SK-N-SH (cell line): Measurements from ENCODE around the gene CKMT1B.
"Not testable (repeated sequence)": the region's sequence is repeated elsewhere in the genome, so short reads cannot be mapped to it uniquely, and the experiment has no call there.

Source experiments
- CHD2 ChIP-seq: fragments of 150-350 bp; IDR thresholded peaks from 2 replicates; pipeline ENCODE4 v1.6.1; 2018; ENCODE audit warnings: low read length; ENCODE audit not compliant: partially characterized antibody
- ELF1 ChIP-seq: IDR thresholded peaks from 2 replicates; pipeline ENCODE4 v1.4.0; 2012
- EP300 ChIP-seq, 2 experiments: IDR thresholded peaks; 2 replicates each; pipeline versions ENCODE4 v1.4.0 to v1.6.1; 2012; ENCODE audit warnings: borderline replicate concordance in 1 of 2, low read depth in 1 of 2, low read length in 1 of 2
- GABPA ChIP-seq: IDR thresholded peaks from 2 replicates; pipeline ENCODE4 v1.4.0; 2012; ENCODE audit warnings: low read depth, mild to moderate bottlenecking
- NRF1 ChIP-seq: IDR thresholded peaks from 2 replicates; pipeline ENCODE4 v1.6.1; 2012; ENCODE audit warnings: low read depth, mild to moderate bottlenecking, low read length
- POLR2AphosphoS5 ChIP-seq: IDR thresholded peaks from 2 replicates; pipeline ENCODE4 v1.6.1; 2012; ENCODE audit warnings: low read depth, low read length
- TAF1 ChIP-seq: IDR thresholded peaks from 2 replicates; pipeline ENCODE4 v1.6.1; 2012; ENCODE audit warnings: low read depth, mild to moderate bottlenecking, low read length, moderate library complexity, borderline replicate concordance
- TCF12 ChIP-seq: IDR thresholded peaks from 2 replicates; pipeline ENCODE4 v1.4.0; 2012
- YY1 ChIP-seq: IDR thresholded peaks from 2 replicates; pipeline ENCODE4 v1.4.0; 2012; ENCODE audit warnings: low read depth, mild to moderate bottlenecking
- TF ChIP-seq, protein P1 (sequence below): fragments of 150-350 bp; IDR thresholded peaks from 2 replicates; pipeline ENCODE4 v1.6.1; 2016; ENCODE audit warnings: mild to moderate bottlenecking, low read depth, low read length
- TF ChIP-seq, protein P2 (sequence below): fragments of 200-600 bp; sonication (generic); IDR thresholded peaks from 2 replicates; pipeline ENCODE4 v1.6.1; 2017; ENCODE audit warnings: antibody characterized with exemption, mild to moderate bottlenecking, moderate library complexity
- TF ChIP-seq, protein P3 (sequence below): fragments of 150-350 bp; IDR thresholded peaks from 2 replicates; pipeline ENCODE4 v1.6.1; 2017; ENCODE audit warnings: antibody characterized with exemption, low read length, low read depth, borderline replicate concordance
- TF ChIP-seq, protein P4 (sequence below): IDR thresholded peaks from 2 replicates; pipeline ENCODE4 v1.4.0; 2012; ENCODE audit warnings: low read depth

DNA sequence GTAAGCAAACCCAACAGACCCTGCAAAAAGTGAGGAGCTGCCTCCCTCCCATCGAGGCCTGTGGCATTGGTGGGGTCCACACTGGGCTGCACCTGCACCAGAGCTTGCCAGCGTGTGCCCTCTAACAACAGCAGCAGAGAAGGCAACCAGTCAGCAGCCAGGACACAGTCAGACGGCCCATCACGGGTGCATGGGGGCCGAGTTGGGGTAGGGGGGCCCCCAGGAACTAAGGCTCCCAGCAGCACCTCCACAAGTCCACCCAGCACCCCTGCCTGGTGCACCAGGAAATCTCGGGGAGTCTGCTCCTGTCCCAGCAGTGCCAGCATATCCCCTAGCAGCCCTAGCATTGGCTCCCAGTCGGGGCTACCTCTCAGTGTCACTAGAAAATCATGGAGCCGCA lies 23.9 kb downstream of the CKMT1B start:
- TF ChIP-seq YY1; POLR2AphosphoS5; ELF1; EP300 (IDR thresholded peaks at IDR 0.05; ENCODE audit: borderline replicate concordance in 1 of 2, low read depth in 1 of 2, low read length in 1 of 2); GABPA; NRF1; CHD2; TAF1; TCF12: not testable (repeated sequence)
- TF ChIP-seq, protein P1, sequence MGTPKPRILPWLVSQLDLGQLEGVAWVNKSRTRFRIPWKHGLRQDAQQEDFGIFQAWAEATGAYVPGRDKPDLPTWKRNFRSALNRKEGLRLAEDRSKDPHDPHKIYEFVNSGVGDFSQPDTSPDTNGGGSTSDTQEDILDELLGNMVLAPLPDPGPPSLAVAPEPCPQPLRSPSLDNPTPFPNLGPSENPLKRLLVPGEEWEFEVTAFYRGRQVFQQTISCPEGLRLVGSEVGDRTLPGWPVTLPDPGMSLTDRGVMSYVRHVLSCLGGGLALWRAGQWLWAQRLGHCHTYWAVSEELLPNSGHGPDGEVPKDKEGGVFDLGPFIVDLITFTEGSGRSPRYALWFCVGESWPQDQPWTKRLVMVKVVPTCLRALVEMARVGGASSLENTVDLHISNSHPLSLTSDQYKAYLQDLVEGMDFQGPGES = not testable (repeated sequence)
- TF ChIP-seq, protein P2, sequence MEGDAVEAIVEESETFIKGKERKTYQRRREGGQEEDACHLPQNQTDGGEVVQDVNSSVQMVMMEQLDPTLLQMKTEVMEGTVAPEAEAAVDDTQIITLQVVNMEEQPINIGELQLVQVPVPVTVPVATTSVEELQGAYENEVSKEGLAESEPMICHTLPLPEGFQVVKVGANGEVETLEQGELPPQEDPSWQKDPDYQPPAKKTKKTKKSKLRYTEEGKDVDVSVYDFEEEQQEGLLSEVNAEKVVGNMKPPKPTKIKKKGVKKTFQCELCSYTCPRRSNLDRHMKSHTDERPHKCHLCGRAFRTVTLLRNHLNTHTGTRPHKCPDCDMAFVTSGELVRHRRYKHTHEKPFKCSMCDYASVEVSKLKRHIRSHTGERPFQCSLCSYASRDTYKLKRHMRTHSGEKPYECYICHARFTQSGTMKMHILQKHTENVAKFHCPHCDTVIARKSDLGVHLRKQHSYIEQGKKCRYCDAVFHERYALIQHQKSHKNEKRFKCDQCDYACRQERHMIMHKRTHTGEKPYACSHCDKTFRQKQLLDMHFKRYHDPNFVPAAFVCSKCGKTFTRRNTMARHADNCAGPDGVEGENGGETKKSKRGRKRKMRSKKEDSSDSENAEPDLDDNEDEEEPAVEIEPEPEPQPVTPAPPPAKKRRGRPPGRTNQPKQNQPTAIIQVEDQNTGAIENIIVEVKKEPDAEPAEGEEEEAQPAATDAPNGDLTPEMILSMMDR = not testable (repeated sequence)
- TF ChIP-seq, protein P3, sequence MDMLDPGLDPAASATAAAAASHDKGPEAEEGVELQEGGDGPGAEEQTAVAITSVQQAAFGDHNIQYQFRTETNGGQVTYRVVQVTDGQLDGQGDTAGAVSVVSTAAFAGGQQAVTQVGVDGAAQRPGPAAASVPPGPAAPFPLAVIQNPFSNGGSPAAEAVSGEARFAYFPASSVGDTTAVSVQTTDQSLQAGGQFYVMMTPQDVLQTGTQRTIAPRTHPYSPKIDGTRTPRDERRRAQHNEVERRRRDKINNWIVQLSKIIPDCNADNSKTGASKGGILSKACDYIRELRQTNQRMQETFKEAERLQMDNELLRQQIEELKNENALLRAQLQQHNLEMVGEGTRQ = not testable (repeated sequence)
- TF ChIP-seq, protein P4, sequence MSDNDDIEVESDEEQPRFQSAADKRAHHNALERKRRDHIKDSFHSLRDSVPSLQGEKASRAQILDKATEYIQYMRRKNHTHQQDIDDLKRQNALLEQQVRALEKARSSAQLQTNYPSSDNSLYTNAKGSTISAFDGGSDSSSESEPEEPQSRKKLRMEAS = not testable (repeated sequence)
